GM19240 (cell line): ENCODE data around the gene IGSF23.
"Not testable (repeated sequence)": the region's sequence is repeated elsewhere in the genome, so short reads cannot be mapped to it uniquely, and the experiment has no call there.

Experiments used
- DNase-seq: peaks from one replicate; pipeline ENCODE4 v3.0.0; 2011; ENCODE audit warnings: low spot score; ENCODE audit not compliant: insufficient read length

Gene IGSF23

GRCh38 chr19:44663996-44664395 is 50.6 kb downstream of the IGSF23 start:
- no peak for DNase-seq

- no peak for DNase-seq
Observed at GRCh38 chr19:44664976-44665375, 51.6 kb downstream of the IGSF23 start.

- DNase-seq: no peak
Observed at GRCh38 chr19:44666852-44667556, 53.6 kb downstream of the IGSF23 start.

GRCh38 chr19:44668985-44669764 is 55.8 kb downstream of the IGSF23 start:
- DNase-seq: no peak

GRCh38 chr19:44670027-44670426 is 56.7 kb downstream of the IGSF23 start:
- DNase-seq: not testable (repeated sequence)

- no peak for DNase-seq
Observed at GRCh38 chr19:44671400-44671799, 58.0 kb downstream of the IGSF23 start, which contains the start of gene CEACAM19. Gene CEACAM19, plus strand, starts transcription at chr19:44671482. Its CDS starts 450 bp downstream, at chr19:44671932.

- DNase-seq: no peak
Observed at GRCh38 chr19:44672226-44672625, 58.9 kb downstream of the IGSF23 start.

- no peak for DNase-seq
Observed at GRCh38 chr19:44673510-44673909, 60.1 kb downstream of the IGSF23 start.

- no peak for DNase-seq
Observed at GRCh38 chr19:44675521-44675920, 62.2 kb downstream of the IGSF23 start.

GRCh38 chr19:44677019-44677811 is 63.9 kb downstream of the IGSF23 start:
- DNase-seq: no peak

- no peak for DNase-seq
Observed at GRCh38 chr19:44680536-44680935, 67.2 kb downstream of the IGSF23 start.

- no peak for DNase-seq
Observed at GRCh38 chr19:44681992-44682790, 68.8 kb downstream of the IGSF23 start.

- DNase-seq: no peak
Observed at GRCh38 chr19:44682807-44683206, 69.4 kb downstream of the IGSF23 start.

- no peak for DNase-seq
Observed at GRCh38 chr19:44683434-44684210, 70.3 kb downstream of the IGSF23 start.

GRCh38 chr19:44684396-44684795 is 71.0 kb downstream of the IGSF23 start:
- DNase-seq: not testable (repeated sequence)

- no peak for DNase-seq
Observed at GRCh38 chr19:44684892-44685863, 71.8 kb downstream of the IGSF23 start.

GRCh38 chr19:44685877-44686276 is 72.5 kb downstream of the IGSF23 start:
- no peak for DNase-seq
